Stimulated activated CD8-positive, alpha-beta memory T cell treated with anti-CD3 and anti-CD28 coated beads, Interleukin-12 subunit alpha, Interleukin-12 subunit beta, amount 100 ng/mL, for 4 hours (primary cell): ENCODE measurements around the gene BCL2L13.
"Not testable (repeated sequence)": the region's sequence is repeated elsewhere in the genome, so short reads cannot be mapped to it uniquely, and the experiment has no call there.

Source experiments
- DNase-seq: peaks from one replicate; pipeline ENCODE4 v3.0.0-alpha.2; 2020; ENCODE audit warnings: low read depth

Gene BCL2L13

DNA sequence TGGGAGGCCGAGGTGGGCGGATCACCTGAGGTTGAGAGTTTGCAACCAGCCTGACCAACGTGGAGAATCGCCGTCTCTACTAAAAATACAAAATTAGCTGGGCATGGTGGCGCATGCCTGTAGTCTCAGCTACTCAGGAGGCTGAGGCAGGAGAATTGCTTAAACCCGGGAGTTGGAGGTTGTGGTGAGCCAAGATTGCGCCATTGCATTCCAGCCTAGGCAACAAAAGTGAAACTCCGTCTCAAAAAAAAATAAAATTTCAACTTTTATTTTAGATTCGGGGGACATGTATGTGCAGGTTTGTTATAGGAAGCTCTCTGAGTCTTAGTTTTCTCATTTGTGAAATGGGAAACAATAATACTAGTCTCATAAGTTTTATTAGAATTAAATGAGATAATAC is 58.6 kb downstream of the BCL2L13 start:
- DNase-seq, result not testable (repeated sequence)

DNA sequence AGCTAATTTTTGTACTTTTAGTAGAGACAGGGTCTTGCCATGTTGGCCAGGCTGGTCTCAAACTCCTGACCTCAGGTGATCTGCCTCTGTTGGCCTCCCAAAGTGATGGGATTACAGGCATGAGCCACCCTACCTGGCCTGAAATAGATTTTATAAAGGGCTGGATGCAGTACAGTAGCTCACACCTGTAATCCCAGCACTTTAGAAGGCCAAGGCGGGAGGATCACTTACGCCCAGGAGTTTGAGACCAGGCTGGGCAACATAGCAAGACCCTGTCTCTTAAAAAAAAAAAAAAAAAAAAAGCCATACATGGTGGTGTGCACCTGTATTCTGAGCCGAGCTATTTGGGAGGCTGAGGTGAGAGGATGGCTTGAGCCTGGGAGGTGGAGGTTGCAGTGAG is 59.7 kb downstream of the BCL2L13 start:
- not testable (repeated sequence) for DNase-seq

DNA sequence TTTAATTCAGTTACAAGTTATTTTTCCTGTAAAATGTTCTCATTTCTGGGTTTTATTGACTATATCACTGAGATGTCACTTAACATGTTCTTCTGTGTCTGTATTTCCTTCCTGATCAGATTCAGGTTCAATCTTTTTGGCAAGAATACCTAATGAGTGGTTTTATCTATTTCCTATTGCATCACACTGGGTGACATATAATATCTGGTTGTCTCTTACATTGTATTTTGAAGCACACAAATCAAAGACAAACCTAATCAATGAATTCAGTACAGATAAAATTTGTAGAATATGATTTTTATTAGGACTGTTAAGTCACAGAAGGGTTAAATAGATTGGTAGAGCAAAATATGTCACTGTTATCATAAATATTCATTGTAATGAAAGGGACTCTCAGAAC is 60.4 kb downstream of the BCL2L13 start:
- no peak for DNase-seq

DNA sequence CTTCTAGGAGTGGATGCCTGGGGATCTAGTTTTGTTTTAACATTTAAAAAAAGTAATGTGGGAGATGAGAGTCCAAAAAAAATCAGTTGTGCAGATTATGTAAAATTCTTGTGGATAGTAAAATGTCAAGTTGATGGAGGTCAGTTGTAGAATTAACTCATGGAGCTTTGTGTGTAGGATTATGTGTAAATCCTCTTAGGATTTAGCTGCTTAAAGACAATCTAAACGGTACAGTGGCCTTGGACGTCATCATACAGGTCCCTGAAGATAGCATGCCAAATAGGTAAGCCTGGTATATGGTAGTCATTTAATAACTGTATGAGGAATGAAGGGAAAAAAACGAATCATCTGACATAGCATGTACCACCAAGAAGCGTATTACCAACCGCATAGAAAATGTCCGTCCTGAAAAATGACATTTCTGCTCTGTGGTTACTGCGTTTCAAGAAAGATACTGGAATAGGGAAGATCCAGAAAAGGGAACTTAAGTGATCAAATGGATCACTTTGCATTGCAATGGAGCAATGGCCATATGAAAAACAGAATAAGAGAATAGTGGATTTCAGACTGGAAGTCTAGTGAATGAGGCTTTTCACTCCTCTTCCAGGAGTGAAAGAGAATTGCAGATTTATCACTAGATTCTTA is 61.3 kb downstream of the BCL2L13 start:
- DNase-seq, result no peak

DNA sequence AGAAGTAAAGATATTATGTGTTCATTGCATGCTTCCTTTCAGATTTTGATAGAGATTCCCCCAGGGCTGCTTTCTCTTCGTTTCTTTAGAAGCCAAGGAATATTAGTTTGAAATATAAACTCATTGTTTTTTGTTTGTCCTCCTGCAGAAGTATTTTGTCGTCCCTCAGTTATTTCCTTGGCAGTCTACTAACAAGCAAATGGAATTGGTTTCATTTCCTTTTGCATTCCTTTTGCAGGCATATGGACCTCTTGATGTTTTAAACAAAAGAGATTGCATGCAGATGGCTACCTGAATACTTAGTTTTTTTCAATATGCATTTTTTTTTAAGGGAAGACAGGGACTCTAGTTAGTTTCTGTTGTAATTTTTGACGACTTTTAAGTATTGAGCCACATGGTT is 62.2 kb downstream of the BCL2L13 start:
- no peak for DNase-seq

DNA sequence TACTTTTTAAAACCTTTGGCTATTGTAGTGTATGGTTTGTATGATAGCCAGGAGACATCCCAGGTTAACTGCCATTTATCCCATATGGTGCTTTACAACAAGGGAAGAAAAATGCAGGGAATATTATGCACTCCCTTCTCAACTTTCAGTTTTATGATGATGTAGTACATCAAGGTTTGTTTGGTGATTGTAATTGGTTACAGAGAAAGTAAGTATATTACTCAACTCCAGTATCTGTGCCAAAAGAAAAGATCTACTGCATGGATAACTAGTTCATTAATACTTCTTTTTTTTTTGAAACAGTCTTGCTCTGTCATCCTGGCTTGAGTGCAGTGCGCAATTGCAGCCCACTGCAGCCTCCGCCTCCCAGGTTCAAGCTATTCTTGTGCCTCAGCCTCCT is 65.3 kb downstream of the BCL2L13 start:
- DNase-seq, result no peak

DNA sequence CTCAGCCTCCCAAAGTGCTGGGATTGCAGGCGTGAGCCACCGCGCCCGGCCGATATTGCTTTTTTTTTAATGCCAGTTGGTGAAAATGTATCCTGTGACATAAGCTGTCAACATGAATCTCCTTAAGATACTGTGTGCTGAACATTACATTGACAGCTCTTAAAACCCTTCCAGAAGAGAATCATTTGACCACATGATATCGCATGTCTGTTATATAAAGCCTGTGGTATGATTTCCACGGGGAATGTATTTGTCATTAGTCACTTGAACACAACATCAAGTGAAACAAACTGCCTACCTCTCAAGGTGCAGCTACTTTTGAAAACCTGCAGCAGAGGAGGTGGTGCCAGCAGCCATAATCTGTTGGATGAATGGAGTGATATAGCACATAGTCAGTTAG is 67.0 kb downstream of the BCL2L13 start:
- DNase-seq, result no peak

DNA sequence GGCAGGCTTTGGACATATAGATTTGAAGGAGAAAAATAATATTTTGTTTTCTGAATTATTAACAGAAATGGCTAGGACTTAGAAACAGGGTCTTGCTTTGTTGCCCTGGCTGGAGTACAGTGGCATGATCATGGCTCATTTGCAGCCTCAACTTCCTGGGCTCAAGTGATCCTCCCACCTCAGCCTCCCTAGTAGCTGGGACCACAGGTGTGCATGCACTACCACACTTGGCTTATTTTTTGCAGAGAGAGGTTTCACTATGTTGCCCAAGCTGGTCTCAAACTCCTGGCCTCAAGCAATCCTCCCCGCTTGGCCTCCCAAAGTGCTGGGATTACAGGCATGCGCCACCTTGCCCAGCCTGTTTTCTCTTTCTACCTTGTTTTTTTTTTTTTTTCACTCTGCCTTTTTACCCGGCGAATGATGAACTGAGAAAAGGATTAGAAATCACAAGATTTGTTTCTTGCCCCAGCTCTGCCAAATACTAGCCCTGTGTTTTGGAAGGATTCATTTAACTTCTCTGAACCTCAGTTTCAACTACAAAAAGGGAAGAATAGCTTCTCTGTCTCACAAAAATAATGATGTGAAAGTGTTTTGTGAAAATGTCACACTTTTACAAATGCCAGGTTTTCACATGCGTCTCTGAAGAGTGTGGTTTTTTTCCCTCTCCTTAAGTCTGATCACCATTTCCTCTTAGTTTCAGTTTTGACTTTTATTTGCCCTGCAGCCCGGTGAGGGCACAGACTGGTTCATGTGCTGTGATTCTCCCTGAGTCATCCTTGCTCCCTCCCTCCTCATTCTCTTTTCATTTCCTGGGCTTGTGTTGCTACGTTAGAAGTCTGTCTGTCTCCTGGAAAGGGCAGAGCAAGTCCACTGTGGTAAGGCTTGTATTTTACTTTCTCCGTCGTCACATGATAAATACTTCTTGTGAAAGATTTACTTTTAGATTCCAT is 67.7 kb downstream of the BCL2L13 start:
- no peak for DNase-seq

DNA sequence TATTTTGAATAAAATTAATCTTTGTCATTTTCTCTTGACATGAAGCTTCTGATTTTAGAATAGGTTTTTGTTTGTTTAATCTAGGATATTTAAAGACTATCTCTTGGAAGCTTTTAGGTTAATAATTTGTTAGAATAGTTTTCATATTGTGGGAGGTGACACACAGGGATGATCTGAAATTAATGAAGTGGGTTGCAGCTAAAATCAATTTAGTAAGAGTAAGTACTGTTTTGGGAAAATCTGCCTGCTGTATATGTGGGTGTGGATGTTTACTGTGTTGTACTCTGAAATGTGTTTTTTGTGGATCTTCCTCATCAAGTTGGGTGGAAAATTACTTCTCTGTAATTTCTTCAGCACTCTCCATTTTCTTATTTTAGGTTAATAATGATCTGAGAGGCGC is 68.4 kb downstream of the BCL2L13 start:
- DNase-seq, result no peak

DNA sequence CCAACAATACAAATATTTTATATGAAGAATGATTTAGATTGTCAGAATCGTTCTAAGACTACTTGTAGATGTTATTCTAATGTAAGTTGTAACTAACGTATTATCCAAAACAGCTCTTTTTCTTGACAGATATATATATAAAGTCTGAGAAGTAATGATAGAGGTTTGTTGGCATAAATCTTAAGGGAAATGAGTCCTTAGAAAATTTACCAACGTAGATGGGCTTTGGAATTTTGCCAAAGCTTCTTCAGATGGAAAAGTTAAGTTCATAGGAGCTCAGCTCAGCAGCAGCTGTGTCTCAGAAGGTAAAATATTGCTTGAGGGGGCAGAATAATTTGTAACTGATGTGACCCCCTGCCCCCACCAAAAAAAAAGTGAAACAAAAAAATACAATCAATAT is 69.0 kb downstream of the BCL2L13 start:
- DNase-seq, result no peak

DNA sequence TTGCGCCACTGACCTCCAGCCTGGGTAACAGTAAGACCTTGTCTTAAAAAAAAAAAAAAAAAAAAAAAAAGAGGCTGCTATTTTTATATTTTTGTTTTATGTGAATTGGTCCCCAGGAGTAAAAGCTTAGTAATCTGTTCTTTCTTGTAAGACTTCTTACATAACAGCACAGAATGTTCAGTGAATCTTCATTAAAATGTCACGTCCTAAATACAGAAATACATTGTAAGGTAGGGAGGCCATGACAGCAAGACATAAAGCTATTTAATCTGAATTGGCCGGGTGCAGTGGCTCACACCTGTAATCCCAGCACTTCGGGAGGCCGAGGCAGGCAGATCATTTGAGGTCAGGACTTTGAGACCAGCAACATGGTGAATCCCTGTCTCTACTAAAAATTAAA is 71.5 kb downstream of the BCL2L13 start:
- DNase-seq, result no peak

DNA sequence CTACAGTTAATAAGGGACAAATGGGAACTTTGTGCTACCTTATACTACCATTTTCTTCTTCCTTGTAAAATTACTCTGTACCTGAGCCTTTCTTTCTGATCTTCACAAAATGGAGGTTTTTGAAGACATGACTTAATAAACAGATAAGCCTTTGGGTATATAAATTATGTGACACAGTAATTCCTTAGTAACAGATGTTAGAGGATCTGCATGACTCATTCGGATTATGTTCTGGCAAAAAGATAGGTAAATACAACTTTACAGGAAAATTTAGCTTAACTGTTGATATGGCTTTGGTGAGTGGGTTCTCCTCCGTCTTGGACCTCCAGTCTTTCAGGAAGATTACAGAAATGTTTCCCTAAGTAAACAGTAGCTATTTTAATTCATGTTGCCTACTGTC is 73.9 kb downstream of the BCL2L13 start:
- no peak for DNase-seq

DNA sequence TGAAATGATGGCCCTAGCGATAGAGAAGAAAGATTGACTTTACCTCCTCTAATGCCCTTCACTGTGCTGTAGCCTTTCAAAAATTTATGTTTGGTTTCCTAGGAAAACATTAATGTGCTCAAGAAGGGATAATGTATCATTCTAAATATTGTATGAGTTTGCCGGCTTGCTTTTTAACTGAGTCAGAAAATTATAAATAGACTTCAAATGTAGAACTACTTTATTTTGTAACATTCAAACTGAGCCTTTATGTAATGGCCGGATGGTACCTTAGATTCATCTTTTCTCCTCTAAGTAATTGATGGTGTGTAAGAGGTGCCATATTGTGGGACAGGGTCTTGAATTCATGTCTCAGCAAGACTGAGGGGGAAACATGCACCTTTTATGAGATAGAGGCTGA is 78.0 kb downstream of the BCL2L13 start:
- DNase-seq, result no peak

DNA sequence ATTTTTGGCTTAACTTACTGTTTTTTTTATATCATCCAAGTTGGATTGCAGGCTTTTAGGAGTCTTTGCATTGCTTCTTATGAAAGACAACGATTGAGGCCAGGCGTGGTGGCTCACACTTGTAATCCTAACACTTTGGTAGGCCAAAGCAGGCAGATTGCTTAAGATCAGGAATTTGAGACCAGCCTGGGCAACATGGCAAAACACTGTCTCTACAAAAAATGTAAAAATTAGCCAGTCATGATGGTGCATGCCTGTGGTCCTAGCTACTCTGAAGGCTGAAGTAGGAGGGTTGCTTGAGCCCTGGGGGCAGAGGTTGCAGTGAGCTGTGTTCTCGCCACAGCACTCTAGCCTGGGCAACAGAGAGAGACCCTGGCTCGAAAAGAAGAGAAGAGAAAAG is 79.2 kb downstream of the BCL2L13 start:
- no peak for DNase-seq

DNA sequence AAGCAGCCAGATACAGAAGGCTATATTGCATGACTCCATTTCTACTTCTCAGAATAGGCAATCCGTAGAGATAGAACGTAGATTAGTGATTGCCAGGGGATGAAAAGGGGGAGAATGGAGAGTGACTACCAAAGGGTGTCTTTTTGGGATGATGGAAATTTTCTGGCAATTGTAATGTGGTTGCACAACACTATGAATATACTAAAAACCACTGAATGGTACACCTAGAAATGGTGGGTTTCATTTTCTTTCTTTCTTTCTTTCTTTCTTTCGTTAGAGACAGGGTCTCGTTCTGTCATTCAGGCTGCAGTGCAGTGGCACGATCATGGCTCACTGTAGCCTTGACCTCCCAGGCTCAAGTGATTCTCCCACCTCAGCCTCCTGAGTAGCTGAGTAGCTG is 81.4 kb downstream of the BCL2L13 start:
- DNase-seq, result no peak

DNA sequence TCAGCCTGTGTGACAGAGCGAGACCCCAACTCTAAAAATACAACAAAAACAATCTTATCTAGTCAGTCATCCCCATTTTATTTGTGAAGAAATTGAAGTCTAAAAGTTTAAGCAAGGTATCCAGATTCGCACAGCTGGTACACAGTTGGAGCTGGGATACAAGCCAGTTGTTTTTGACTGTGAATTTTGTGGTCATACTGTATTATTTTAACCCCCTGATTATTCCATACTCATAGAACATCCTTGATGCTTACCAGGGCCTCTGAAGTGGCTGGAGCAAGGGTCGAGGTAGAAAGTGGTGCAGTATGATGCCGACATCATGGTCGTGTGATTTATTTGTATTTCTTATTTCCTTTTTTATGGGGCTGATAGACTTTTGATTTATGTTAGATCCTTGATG is 85.7 kb downstream of the BCL2L13 start:
- no peak for DNase-seq

DNA sequence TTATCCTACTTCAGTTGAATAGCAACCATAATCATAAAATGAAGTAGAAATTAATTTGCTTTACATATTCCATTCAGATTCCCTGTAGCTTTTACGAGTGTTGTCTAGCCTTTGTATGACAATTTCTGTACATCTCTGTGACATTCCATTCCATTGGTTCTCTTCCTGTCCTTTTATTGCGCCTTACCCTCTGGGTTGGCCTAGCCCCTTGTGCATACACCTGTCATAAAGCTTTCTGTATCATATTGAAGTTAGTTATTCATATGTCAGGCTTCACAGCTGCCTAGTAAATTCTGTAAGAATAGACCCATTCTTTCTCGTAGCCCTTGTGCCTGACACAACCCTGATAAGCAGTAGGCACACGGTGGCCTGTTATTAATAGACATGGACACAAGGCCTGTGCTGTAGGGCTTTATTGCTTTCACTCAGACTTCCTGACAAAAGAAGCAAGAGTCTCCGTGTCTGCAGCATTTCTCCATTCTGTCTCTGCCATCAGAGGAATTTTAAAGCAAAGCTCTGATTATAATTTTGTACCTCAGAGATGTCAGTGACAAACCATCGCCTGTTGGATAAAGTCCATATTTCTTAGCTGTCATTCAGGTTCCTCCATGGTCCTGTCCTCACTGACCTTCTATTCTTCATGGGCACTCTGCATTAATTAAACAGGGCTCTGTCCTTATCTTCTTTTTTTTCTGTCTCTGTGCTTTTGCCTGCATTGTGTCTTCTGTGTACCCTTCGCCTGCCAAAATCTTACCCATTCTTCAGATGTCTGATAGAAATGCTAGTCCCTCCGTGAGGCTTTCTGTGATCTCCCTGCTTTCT is 86.3 kb downstream of the BCL2L13 start:
- DNase-seq, result no peak

DNA sequence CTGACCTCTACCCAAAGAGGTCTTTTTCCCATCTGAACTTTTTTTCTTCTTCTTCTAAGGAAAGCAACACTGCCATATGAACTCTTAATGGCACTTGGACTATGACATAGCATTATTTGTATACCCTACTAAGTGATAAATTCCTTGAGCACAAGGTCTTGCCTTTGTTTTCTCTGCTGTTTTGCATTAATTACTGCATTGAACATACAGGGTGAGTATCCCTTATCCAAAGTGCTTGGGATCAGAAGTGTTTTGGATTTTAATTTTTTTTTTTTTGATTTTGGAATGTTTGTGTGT is 86.9 kb downstream of the BCL2L13 start:
- DNase-seq, result no peak

DNA sequence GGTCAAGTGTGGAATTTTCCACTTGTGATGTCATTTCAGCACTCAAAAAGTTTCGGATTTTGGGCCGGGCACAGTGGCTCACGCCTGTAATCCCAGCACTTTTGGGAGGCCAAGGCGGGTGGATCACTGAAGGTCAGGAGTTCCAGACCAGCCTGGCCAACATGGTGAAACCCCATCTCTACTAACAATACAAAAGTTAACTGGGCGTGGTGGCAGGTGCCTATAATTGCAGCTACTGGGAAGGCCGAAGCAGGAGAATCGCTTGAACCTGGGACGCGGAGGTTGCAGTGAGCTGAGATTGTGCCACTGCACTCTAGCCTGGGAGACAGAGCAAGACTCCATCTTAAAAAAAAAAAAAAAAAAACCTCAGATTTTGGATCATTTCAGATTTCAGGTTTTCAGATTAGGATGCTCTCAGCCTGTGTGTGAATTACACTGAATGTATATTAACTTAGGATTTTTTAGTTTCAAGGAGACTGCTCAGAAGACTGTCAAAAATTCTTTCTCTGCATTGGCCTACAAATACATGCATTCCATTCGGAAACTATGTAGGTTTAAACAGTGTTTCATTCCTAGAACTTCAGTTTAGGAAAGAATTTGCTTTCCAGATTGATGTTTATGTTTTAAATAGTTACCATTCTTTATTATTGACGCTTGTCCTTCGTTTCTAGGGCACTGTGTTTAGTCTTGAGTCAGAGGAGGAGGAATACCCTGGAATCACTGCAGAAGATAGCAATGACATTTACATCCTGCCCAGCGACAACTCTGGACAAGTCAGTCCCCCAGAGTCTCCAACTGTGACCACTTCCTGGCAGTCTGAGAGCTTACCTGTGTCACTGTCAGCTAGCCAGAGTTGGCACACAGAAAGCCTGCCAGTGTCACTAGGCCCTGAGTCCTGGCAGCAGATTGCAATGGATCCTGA is 87.7 kb downstream of the BCL2L13 start:
- no peak for DNase-seq

DNA sequence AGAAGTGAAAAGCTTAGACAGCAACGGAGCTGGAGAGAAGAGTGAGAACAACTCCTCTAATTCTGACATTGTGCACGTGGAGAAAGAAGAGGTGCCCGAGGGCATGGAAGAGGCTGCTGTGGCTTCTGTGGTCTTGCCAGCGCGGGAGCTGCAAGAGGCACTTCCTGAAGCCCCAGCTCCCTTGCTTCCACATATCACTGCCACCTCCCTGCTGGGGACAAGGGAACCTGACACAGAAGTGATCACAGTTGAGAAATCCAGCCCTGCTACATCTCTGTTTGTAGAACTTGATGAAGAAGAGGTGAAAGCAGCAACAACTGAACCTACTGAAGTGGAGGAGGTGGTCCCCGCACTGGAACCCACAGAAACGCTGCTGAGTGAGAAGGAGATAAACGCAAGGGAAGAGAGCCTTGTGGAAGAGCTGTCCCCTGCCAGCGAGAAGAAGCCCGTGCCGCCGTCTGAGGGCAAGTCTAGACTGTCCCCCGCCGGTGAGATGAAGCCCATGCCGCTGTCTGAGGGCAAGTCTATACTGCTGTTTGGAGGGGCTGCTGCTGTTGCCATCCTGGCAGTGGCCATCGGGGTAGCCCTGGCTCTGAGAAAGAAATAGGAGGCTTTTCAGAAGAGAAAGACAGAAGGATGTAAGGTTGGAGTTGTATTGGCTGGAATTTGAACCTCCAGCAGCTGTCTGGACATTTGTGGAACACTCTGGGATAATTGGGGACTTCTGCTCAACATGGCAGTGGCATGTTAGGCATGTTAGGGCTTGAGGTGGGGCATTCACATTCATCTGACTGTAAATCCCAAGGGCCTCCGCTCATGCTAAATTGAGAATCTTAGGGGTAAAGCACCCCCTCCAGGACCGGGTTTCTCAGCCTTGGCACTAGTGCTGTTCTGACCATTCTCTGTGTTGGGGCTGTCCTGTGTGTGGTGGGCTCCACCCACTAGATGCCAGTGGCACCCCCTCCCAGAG is 88.7 kb downstream of the BCL2L13 start:
- DNase-seq, result no peak

DNA sequence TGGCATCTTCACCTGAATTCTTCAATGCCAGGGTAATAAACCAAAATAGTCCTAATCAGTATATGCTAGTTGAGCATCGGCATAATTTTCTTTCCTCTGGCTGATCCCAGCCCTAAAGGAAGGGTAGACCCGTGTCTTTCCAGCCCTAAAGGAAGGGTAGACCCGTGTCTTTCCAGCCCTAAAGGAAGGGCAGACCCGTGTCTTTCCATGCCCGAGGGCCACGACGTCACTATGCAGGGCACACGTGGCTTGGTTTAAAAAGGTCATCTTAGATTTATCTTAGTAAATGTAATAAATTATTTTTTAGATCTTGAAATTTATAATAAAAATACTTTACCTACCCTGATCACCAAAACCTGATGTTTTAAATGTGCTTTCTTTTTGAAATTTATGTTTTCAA is 90.2 kb downstream of the BCL2L13 start:
- no peak for DNase-seq
